ENCODE data around the gene ST6GAL1. TPM values are rescaled to one million over a fixed set of nuclear protein-coding genes. Genes with fewer than 3 reads are reported as not detected.
A peak's percentile ranks its signal among the peaks of the same experiment; 100 is the strongest.

The ST6GAL1 gene
- total and polyA plus RNA-seq, 2 of the 13 experiments (the other 11 are each of a cell fraction or from before 2014, with no cell fraction given) = 79.9 to 164 TPM

DNA sequence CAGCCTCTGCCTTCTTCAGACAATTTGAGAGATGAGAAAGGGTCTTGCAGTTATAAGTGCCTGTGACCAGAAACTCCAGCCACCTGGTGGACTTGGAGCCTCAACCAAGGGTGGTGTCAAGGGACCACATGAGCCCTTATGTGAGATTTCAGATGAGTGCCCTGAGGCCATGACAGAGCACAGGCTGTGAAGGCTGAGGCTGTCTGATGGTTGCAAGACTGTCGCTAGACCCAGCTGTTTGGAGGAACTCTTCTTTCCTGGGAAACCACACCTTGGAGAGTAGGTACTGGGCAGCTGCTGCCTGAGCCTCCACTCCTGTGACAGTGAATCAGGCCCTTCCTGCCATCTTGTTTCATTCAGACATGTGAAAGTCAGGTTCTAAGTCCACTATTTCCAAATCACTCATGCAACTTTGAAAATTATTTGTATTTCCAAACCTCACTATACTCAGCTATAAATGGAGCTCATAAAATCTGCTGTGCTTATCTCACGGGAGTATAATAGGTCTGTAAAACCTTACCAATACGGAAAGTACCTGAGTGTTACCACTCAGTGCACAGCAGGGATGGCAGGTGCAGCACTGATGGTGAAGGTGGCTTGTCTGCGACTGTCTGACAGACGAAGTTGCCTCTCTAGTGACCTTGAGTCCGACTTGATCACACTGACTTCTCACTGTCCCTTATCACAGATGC is 109.5 kb downstream of the ST6GAL1 start (continued):
- TF ChIP-seq, protein P1, sequence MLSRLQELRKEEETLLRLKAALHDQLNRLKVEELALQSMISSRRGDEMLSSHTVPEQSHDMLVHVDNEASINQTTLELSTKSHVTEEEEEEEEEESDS (CRISPR knock-in tag; IDR thresholded peaks at IDR 0.05; ENCODE audit: borderline replicate concordance) = no peak
- TF ChIP-seq PHF20 (CRISPR knock-in tag; IDR thresholded peaks at IDR 0.05) = 0 out of 2 replicates have a peak, but pooled peaks have one; percentile 0
- TF ChIP-seq, protein P2, sequence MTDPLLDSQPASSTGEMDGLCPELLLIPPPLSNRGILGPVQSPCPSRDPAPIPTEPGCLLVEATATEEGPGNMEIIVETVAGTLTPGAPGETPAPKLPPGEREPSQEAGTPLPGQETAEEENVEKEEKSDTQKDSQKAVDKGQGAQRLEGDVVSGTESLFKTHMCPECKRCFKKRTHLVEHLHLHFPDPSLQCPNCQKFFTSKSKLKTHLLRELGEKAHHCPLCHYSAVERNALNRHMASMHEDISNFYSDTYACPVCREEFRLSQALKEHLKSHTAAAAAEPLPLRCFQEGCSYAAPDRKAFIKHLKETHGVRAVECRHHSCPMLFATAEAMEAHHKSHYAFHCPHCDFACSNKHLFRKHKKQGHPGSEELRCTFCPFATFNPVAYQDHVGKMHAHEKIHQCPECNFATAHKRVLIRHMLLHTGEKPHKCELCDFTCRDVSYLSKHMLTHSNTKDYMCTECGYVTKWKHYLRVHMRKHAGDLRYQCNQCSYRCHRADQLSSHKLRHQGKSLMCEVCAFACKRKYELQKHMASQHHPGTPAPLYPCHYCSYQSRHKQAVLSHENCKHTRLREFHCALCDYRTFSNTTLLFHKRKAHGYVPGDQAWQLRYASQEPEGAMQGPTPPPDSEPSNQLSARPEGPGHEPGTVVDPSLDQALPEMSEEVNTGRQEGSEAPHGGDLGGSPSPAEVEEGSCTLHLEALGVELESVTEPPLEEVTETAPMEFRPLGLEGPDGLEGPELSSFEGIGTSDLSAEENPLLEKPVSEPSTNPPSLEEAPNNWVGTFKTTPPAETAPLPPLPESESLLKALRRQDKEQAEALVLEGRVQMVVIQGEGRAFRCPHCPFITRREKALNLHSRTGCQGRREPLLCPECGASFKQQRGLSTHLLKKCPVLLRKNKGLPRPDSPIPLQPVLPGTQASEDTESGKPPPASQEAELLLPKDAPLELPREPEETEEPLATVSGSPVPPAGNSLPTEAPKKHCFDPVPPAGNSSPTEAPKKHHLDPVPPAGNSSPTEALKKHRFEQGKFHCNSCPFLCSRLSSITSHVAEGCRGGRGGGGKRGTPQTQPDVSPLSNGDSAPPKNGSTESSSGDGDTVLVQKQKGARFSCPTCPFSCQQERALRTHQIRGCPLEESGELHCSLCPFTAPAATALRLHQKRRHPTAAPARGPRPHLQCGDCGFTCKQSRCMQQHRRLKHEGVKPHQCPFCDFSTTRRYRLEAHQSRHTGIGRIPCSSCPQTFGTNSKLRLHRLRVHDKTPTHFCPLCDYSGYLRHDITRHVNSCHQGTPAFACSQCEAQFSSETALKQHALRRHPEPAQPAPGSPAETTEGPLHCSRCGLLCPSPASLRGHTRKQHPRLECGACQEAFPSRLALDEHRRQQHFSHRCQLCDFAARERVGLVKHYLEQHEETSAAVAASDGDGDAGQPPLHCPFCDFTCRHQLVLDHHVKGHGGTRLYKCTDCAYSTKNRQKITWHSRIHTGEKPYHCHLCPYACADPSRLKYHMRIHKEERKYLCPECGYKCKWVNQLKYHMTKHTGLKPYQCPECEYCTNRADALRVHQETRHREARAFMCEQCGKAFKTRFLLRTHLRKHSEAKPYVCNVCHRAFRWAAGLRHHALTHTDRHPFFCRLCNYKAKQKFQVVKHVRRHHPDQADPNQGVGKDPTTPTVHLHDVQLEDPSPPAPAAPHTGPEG (CRISPR knock-in tag; IDR thresholded peaks at IDR 0.05) = no peak
- no peak for TF ChIP-seq FOXJ3 (CRISPR knock-in tag; IDR thresholded peaks at IDR 0.05; ENCODE audit: borderline replicate concordance)
- TF ChIP-seq, protein P3, sequence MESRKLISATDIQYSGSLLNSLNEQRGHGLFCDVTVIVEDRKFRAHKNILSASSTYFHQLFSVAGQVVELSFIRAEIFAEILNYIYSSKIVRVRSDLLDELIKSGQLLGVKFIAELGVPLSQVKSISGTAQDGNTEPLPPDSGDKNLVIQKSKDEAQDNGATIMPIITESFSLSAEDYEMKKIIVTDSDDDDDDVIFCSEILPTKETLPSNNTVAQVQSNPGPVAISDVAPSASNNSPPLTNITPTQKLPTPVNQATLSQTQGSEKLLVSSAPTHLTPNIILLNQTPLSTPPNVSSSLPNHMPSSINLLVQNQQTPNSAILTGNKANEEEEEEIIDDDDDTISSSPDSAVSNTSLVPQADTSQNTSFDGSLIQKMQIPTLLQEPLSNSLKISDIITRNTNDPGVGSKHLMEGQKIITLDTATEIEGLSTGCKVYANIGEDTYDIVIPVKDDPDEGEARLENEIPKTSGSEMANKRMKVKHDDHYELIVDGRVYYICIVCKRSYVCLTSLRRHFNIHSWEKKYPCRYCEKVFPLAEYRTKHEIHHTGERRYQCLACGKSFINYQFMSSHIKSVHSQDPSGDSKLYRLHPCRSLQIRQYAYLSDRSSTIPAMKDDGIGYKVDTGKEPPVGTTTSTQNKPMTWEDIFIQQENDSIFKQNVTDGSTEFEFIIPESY (CRISPR knock-in tag; IDR thresholded peaks at IDR 0.05) = no peak
- TF ChIP-seq, protein P4, sequence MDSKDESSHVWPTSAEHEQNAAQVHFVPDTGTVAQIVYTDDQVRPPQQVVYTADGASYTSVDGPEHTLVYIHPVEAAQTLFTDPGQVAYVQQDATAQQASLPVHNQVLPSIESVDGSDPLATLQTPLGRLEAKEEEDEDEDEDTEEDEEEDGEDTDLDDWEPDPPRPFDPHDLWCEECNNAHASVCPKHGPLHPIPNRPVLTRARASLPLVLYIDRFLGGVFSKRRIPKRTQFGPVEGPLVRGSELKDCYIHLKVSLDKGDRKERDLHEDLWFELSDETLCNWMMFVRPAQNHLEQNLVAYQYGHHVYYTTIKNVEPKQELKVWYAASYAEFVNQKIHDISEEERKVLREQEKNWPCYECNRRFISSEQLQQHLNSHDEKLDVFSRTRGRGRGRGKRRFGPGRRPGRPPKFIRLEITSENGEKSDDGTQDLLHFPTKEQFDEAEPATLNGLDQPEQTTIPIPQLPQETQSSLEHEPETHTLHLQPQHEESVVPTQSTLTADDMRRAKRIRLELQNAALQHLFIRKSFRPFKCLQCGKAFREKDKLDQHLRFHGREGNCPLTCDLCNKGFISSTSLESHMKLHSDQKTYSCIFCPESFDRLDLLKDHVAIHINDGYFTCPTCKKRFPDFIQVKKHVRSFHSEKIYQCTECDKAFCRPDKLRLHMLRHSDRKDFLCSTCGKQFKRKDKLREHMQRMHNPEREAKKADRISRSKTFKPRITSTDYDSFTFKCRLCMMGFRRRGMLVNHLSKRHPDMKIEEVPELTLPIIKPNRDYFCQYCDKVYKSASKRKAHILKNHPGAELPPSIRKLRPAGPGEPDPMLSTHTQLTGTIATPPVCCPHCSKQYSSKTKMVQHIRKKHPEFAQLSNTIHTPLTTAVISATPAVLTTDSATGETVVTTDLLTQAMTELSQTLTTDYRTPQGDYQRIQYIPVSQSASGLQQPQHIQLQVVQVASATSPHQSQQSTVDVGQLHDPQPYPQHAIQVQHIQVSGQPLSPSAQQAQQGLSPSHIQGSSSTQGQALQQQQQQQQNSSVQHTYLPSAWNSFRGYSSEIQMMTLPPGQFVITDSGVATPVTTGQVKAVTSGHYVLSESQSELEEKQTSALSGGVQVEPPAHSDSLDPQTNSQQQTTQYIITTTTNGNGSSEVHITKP (CRISPR knock-in tag; IDR thresholded peaks at IDR 0.05; ENCODE audit: low read depth) = no peak
- TF ChIP-seq, protein P5, sequence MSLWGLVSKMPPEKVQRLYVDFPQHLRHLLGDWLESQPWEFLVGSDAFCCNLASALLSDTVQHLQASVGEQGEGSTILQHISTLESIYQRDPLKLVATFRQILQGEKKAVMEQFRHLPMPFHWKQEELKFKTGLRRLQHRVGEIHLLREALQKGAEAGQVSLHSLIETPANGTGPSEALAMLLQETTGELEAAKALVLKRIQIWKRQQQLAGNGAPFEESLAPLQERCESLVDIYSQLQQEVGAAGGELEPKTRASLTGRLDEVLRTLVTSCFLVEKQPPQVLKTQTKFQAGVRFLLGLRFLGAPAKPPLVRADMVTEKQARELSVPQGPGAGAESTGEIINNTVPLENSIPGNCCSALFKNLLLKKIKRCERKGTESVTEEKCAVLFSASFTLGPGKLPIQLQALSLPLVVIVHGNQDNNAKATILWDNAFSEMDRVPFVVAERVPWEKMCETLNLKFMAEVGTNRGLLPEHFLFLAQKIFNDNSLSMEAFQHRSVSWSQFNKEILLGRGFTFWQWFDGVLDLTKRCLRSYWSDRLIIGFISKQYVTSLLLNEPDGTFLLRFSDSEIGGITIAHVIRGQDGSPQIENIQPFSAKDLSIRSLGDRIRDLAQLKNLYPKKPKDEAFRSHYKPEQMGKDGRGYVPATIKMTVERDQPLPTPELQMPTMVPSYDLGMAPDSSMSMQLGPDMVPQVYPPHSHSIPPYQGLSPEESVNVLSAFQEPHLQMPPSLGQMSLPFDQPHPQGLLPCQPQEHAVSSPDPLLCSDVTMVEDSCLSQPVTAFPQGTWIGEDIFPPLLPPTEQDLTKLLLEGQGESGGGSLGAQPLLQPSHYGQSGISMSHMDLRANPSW (CRISPR knock-in tag; IDR thresholded peaks at IDR 0.05; ENCODE audit: borderline replicate concordance) = no peak
- no peak for TF ChIP-seq HIVEP1 (CRISPR knock-in tag; IDR thresholded peaks at IDR 0.05)
- TF ChIP-seq HNF4A (CRISPR knock-in tag; IDR thresholded peaks at IDR 0.05) = peak; percentile 47
- TF ChIP-seq, protein P6, sequence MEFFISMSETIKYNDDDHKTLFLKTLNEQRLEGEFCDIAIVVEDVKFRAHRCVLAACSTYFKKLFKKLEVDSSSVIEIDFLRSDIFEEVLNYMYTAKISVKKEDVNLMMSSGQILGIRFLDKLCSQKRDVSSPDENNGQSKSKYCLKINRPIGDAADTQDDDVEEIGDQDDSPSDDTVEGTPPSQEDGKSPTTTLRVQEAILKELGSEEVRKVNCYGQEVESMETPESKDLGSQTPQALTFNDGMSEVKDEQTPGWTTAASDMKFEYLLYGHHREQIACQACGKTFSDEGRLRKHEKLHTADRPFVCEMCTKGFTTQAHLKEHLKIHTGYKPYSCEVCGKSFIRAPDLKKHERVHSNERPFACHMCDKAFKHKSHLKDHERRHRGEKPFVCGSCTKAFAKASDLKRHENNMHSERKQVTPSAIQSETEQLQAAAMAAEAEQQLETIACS (CRISPR knock-in tag; IDR thresholded peaks at IDR 0.05) = no peak

Data from HepG2 (cell line).